HG03025 (cell line): ENCODE data around the gene PSME2.
A peak's percentile ranks its signal among the peaks of the same experiment; 100 is the strongest.

Experiments
- ATAC-seq: cut with Tn5 transposase; IDR thresholded peaks from one replicate; pipeline ENCODE4 v1.9.1; 2021; ENCODE audit warnings: mild to moderate bottlenecking, moderate library complexity; ENCODE audit not compliant: unreplicated experiment, low FRiP score

Gene PSME2

DNA sequence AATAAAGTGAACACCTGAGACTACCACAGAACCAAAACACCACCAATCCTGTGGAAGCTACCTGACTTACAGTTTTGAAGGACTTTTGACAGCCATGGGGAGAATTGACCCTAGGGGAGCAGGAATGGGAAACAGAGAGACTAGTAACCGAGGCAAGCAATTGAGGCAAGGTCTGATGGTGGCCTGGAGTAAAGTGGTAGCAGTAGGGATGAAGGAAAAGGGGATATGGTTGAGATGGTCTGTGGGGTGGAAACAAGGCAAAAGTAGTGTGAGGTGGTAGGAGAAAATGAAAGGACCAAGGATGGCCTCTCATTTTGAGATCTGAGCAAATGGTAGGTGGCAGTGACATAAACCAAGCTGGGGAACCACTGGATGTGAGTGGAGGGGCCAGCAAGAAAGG is 10.4 kb upstream of the PSME2 start:
- no peak for ATAC-seq

DNA sequence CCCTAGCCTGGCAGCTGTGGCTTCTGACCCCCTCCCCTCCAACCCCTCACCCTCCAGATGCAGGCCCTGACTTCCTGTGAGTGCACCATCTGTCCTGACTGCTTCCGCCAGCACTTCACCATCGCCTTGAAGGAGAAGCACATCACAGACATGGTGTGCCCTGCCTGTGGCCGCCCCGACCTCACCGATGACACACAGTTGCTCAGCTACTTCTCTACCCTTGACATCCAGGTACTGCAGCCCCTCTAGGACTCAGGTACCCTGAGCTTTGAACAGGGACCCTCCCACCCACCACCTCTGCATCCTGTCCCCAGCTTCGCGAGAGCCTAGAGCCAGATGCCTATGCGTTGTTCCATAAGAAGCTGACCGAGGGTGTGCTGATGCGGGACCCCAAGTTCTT is 8.7 kb upstream of the PSME2 start:
- no peak for ATAC-seq

DNA sequence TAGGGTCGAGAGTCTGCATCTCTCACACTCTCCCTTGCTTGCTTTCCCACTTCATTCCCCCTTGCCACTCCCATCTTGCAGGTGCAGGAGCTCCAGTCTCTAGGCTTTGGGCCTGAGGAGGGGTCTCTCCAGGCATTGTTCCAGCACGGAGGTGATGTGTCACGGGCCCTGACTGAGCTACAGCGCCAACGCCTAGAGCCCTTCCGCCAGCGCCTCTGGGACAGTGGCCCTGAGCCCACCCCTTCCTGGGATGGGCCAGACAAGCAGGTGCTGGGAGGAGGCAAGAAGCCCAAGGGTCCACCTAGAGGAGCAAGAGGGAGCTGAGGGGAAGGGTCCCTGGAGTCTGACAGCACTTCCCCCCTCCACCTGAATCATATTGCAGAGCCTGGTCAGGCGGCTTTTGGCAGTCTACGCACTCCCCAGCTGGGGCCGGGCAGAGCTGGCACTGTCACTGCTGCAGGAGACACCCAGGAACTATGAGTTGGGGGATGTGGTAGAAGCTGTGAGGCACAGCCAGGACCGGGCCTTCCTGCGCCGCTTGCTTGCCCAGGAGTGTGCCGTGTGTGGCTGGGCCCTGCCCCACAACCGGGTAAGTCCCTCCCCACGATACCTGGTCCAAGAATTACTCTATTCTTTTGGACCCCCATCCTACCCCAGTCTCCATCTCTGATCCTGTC is 5.1 kb upstream of the PSME2 start:
- no peak for ATAC-seq

DNA sequence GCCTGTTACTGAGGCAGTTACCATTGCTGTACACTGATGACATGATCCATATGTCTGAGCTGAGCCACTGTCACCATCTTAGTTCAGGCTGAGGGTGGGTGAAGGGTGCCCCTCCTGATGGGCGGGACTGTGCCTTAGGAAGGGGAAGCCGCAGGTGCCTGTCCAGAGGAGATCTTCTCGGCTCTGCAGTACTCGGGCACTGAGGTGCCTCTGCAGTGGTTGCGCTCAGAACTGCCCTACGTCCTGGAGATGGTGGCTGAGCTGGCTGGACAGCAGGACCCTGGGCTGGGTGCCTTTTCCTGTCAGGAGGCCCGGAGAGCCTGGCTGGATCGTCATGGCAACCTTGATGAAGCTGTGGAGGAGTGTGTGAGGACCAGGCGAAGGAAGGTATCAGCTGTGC is 4.6 kb upstream of the PSME2 start:
- no peak for ATAC-seq

DNA sequence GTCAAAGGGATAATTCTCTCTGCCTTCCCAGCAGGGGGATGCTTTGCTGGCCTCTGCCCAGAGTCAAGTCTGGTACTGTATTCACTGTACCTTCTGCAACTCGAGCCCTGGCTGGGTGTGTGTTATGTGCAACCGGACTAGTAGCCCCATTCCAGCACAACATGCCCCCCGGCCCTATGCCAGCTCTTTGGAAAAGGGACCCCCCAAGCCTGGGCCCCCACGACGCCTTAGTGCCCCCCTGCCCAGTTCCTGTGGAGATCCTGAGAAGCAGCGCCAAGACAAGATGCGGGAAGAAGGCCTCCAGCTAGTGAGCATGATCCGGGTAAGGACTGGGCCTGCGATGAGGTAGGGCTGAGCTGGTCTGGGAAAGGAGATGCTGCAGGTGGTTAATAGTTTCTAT is 4.2 kb upstream of the PSME2 start:
- no peak for ATAC-seq

DNA sequence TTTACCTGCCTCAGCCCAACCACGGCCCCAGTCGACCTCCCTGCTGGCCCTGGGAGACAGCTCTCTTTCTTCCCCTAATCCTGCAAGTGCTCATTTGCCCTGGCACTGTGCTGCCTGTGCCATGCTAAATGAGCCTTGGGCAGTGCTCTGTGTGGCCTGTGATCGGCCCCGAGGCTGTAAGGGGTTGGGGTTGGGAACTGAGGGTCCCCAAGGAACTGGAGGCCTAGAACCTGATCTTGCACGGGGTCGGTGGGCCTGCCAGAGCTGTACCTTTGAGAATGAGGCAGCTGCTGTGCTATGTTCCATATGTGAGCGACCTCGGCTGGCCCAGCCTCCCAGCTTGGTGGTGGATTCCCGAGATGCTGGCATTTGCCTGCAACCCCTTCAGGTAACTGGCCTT is 3.7 kb upstream of the PSME2 start:
- no peak for ATAC-seq

DNA sequence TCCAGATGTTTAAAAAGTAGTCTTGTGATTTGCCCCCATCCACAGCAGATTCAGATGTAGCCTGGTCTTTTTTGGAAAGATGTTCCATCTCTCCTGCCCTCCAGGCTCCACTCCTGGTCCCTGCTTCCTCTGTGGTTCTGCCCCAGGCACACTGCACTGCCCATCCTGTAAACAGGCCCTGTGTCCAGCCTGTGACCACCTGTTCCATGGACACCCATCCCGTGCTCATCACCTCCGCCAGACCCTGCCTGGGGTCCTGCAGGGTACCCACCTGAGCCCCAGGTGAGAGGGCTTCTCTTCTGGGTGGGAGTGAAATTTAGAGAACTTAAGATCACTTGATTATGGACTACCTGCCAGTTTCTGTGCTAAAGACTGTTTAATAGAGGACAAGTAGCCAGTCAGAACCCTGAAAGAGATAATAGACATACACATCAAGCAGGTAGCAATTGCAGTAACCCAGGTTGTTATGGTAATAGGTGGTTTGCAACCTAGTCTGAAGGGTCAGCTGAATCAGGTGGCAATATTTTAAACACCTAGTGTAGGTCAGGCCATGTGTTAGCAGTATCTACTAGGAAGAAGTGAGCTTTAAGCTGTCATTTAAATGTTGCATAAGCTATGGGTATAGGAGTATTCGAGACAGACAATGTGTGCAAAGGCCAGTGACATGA is 3.0 kb upstream of the PSME2 start:
- no peak for ATAC-seq

DNA sequence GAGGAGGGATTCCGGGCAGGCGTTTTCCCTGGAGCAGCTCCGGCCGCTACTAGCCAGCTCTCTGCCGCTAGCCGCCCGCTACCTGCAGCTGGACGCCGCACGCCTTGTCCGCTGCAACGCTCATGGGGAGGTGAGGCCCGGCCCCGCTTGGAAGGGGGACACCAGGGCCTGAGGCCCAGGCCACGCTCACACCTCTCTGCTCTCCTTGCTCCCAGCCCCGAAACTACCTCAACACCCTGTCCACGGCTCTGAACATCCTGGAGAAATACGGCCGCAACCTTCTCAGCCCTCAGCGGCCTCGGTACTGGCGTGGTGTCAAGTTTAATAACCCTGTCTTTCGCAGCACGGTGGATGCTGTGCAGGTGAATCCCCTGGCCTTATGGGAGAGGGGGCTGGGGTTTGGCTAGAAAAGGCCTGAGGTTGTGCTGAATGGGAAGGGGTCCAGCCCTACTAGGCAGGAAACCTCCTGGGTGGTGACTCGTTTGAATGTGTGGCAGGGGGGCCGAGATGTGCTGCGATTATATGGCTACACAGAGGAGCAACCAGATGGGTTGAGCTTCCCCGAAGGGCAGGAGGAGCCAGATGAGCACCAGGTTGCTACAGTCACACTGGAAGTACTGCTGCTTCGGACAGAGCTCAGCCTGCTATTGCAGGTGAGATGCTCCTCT is 1.5 kb upstream of the PSME2 start:
- ATAC-seq: no peak

DNA sequence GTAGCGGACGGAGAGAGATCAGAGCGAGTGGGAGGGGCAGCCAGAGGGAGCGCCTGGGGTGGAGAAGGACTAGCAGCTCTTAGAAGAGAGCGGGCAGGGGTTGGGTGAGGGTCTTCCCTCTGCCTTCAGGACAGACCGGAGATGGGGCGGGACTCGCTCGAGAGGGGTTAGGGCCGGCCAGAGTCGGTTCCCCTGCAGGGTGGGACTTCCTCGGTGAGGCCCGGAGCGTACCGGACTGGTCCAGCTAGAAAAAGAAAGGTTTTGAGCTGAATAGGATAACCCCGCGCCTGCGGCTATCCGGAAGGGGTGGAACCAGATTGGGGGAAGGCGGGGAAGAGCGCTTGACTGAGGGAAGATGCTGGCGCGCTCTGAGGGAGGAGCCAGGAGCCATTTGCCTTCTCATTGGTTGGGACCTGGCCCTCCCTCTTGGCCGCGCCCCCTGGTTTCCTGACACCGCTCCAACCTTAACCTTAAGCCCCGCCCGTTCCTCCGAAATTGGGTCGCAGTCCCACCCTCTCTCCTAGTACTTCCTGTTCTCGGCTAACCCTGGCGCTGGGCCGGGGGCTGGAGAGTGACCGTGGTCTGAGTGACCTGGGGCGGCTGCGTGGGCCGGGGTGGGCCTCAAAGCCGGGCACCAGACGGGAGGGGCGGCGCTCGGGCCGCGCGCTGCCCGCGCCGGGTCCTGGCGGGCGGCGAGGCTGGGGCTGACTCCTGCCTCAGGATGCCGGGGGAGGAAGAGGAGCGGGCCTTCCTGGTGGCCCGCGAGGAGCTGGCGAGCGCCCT is 759 bp upstream of the PSME2 start, which contains the start of gene RNF31:
TSS of gene RNF31 (plus strand) at position 521 of the 783 bp plus-strand sequence. CDS start at position 722, 201 bp downstream.
- ATAC-seq: peak; percentile 79

DNA sequence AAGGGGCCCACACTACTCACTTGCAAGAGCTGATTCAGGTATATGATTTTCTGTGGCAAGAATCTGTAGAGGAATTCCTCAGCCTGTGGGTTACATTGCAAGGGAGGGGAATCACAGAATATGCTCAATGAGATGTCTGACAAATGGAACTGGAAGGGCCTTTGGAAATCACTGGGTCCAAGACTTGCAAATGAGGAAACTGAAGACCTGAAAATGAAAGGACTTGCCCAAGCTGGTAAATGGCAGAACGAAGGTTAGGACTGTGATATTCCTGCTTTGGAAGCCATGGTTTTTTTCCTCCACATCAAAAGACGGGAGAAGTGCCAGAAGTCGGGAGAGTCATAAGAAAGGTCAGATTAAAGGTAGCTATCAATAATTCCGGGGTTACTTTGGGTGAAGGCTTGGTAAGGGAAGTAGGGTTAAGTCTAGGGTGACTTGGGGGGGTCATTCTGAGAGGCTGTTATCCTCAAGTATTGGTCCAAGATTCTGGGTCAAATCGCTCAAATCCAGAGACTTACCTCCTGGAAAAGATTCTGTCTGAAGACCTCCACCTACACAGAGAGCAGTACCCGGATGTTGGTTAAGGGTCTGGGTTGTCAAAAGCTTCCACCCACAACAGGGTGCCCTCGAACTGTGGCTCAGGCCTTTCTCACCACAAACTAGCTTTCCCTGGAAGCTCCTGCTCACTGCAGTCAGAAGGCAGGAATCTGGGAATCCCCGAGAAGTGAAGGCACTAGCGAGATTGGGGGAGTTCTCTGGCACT is 539 bp downstream of the PSME2 start:
- no peak for ATAC-seq

DNA sequence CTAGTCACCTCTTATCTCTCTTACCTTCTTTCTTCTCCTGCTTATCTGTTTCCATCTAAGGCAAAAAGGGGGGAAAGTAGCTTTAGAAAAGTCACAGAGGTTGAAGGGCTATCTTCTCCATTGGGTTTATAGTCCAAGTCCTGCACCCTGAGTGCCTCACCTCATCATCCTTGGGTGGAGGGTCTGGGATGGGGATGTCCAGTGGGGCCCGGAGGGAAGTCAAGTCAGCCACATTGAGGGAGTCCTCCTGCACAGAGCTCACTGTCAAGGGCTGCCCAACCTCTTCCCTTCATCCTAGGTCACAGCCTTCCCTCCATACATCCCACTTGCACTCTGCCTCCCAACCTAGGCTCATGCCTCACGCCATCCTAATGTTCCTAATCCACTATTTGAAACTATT is 1.2 kb downstream of the PSME2 start:
- no peak for ATAC-seq

DNA sequence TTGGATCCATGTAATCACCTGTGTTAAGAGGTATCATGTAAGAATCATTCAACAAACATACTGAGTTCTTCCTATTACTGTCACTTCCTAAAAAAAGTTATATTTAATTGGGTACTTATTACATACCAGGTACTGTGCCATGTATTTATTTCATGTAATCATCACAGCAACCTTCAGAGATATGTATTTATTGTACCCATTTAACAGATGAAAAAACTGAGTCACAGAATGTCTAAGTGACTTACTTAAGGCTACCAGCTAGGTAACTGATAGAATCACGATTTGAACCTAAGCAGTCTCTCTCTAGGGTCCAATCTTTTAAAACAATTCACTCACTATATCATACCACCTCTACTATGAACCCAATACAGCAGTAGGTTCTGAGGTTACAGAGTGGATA is 2.0 kb downstream of the PSME2 start:
- no peak for ATAC-seq

DNA sequence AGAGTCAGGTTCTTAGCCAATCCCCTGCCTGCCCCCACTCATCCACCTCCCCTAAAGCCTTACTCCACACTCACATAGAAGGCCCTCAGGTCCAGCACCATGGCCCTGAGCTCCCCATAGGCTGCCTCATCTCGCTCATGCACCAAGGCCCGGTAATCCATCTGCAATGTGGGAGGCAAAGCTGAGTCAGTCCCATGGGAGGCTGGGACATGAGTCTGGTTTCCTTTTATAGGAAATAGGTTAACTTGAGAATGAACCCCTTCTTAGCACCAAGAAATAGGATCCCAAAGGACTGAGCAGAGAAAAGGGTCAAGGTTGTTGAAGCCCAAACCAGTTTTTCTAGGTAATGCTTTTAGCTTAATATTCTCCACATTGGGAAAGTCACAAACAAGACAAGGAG is 2.9 kb downstream of the PSME2 start:
- no peak for ATAC-seq

DNA sequence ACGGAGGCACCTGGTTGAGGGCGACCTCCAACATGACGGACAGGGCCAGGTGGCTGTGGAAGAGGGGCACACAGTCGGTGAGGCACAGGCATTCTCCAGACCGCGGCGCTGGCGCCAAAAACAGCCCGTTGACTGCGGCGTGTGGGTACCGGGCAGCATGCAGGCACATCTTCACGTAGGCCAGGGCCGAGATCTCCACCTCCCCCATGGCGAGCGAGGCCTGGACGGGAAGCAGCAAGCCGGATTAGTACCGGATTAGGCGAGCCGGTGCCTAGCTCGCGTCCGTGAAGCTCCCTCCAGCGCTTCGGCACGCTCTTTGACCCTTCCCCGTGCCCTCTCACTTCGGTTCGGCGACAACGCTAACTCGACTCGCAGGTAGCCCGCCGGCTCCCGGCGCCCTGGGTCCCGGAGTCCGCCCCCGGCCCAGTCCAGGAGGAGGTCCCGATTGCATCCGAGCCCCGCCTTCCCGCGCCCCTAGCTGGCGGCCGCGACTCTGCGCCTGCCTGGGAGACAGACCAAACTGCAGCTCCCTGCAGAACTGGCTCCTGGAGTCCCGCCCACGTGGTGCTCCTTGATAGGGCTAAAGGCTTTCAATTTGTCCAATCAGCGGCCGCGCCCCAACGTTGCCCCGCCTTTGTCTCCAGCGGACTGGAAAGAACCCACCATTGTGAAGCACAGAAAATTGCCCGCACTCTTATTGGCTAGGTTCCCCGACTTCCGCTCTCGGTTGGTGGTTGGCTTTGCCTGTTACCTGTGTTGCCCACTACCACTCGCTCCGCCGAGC is 5.1 kb downstream of the PSME2 start, which contains the start of gene EMC9:
TSS of gene EMC9 (minus strand) at position 495 of the 784 bp plus-strand sequence. CDS start at position 208, 287 bp downstream.
- peak; percentile 80 for ATAC-seq

DNA sequence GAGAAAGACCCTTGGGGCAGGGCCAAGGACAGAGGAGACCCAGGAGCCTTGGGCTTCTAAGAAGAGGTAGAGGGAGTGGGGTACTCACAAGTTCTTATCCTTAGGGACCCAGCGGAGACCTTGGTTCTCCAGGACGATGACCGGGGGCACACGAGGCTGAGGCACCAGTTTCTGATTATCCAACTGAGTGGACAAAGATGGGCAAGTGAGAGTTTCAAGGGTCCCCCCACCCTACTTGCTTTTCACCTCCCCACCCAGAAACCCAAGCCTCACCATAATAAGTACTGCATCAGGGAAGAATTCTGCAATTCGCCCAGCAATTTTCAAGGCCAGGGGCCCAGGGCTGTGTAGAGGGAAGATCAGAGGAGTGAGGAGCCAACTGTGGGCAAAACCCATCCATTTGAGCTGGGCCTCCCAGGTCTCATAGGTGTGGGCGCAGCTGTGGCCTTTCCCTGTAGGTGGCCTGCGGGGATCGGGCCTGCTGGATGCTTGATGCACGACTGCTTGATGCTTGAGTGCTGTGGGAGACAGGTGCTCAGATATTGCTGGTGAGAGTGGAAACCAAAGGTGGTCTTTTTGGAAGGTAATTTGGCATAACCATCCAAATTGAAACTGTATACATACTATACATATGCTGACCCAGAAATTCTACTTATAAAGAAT is 7.0 kb downstream of the PSME2 start:
- no peak for ATAC-seq

DNA sequence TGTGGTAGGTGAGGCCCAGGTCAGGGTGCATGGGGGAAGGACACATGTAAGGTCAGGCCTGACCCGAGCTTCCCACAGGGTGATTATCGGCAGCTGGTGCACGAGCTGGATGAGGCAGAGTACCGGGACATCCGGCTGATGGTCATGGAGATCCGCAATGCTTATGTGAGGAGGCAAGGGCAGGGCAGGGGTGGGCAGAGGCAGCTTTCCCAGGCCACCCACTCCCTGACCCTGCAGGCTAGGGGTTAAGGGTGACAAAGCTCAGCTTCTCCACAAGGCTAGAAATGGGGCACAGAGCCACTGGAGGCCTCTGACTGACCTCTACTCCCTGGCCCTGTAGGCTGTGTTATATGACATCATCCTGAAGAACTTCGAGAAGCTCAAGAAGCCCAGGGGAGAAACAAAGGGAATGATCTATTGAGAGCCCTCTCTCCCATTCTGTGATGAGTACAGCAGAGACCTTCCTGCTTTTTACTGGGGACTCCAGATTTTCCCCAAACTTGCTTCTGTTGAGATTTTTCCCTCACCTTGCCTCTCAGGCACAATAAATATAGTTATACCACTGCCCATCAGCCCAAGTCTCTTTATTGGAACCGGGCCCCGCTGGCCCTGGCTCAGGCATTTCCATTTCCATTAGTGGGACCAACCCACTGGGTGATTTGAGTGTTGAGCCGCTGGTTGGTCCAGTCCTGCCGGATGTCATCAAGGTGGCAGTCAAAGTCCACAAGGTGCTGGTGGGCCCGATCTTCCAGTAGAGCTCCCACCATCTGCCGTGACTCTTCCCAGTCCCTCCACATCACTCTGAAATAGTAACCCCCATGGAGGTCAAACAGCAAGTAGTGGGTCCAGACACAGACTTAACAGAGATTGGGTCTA is 7.8 kb downstream of the PSME2 start:
- no peak for ATAC-seq

DNA sequence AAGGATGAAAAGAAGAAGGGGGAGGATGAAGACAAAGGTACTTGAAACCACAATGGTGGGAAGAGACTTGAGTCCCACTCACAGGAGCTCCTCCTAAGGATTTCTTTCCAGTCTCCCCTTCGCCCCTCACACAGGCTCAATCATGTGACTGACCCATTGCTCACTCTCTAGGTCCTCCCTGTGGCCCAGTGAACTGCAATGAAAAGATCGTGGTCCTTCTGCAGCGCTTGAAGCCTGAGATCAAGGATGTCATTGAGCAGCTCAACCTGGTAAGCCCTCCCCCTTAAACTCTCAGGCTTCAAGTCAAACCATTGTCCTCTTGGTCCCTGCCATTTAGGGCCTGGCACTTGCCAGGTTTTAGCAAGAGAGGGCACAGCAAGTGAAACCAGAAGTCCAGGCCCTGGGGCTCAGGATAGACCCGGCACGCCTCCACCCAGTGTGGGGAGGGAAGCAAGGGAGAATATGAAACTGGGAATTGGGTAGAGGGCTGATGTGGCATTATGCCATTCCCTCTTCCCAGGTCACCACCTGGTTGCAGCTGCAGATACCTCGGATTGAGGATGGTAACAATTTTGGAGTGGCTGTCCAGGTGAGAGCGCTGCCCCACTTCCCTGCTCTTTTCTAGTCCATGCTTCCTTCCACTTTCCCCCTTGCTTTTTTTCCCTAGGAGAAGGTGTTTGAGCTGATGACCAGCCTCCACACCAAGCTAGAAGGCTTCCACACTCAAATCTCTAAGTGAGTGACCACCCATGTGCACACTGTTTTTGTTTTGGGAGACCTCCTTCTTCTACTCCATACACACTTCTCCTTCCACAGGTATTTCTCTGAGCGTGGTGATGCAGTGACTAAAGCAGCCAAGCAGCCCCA is 8.6 kb downstream of the PSME2 start:
- ATAC-seq: no peak
